GM19240 (cell line): ENCODE measurements around the gene SPATA46.

ENCODE experiments used
- DNase-seq: peaks from one replicate; pipeline ENCODE4 v3.0.0; 2011; ENCODE audit warnings: low spot score; ENCODE audit not compliant: insufficient read length

Gene SPATA46

GRCh38 chr1:162375463-162375862 lies 1.2 kb downstream of the SPATA46 start:
- DNase-seq, result no peak

GRCh38 chr1:162374406-162374805 lies 2.2 kb downstream of the SPATA46 start:
- no peak for DNase-seq

GRCh38 chr1:162373541-162374260 lies 3.0 kb downstream of the SPATA46 start:
- DNase-seq, result no peak

GRCh38 chr1:162373072-162373427 lies 3.6 kb downstream of the SPATA46 start:
- no peak for DNase-seq

- DNase-seq, result no peak
Observed at GRCh38 chr1:162372159-162373071, 4.2 kb downstream of the SPATA46 start.

GRCh38 chr1:162371611-162372010 lies 5.0 kb downstream of the SPATA46 start:
- DNase-seq, result no peak

- no peak for DNase-seq
Observed at GRCh38 chr1:162370721-162371120, 5.9 kb downstream of the SPATA46 start.

- no peak for DNase-seq
Observed at GRCh38 chr1:162370161-162370560, 6.5 kb downstream of the SPATA46 start.

- no peak for DNase-seq
Observed at GRCh38 chr1:162369571-162369970, 7.1 kb downstream of the SPATA46 start.

- DNase-seq, result no peak
Observed at GRCh38 chr1:162368451-162368850, 8.2 kb downstream of the SPATA46 start.

- DNase-seq, result no peak
Observed at GRCh38 chr1:162367772-162368171, 8.9 kb downstream of the SPATA46 start.

GRCh38 chr1:162367073-162367472 lies 9.6 kb downstream of the SPATA46 start:
- DNase-seq, result no peak

GRCh38 chr1:162366671-162367070 lies 10.0 kb downstream of the SPATA46 start:
- no peak for DNase-seq

GRCh38 chr1:162366149-162366548 lies 10.5 kb downstream of the SPATA46 start:
- no peak for DNase-seq

- DNase-seq, result no peak
Observed at GRCh38 chr1:162365284-162366020, 11.2 kb downstream of the SPATA46 start.

- no peak for DNase-seq
Observed at GRCh38 chr1:162364498-162364897, 12.2 kb downstream of the SPATA46 start.

GRCh38 chr1:162363823-162364222 lies 12.8 kb downstream of the SPATA46 start:
- DNase-seq, result no peak

GRCh38 chr1:162361349-162361748 lies 15.3 kb downstream of the SPATA46 start:
- DNase-seq, result no peak

- DNase-seq, result no peak
Observed at GRCh38 chr1:162360874-162361260, 15.8 kb downstream of the SPATA46 start.

GRCh38 chr1:162360237-162360873 lies 16.3 kb downstream of the SPATA46 start:
- DNase-seq, result no peak

GRCh38 chr1:162359523-162360236 lies 17.0 kb downstream of the SPATA46 start:
- no peak for DNase-seq
